Activated CD4-positive, alpha-beta T cell treated with anti-CD3 and anti-CD28 coated beads, Interleukin-2, Interleukin-4, amounts not matched to agents 100 ng/mL and 50 ng/mL, durations not matched to agents 16 hours and 8 hours (primary cell): ENCODE results near the gene TEX48.

Experiments
- DNase-seq: peaks from one replicate; pipeline ENCODE4 v3.0.0-alpha.2; 2020; ENCODE audit warnings: low spot score

Gene TEX48

DNA sequence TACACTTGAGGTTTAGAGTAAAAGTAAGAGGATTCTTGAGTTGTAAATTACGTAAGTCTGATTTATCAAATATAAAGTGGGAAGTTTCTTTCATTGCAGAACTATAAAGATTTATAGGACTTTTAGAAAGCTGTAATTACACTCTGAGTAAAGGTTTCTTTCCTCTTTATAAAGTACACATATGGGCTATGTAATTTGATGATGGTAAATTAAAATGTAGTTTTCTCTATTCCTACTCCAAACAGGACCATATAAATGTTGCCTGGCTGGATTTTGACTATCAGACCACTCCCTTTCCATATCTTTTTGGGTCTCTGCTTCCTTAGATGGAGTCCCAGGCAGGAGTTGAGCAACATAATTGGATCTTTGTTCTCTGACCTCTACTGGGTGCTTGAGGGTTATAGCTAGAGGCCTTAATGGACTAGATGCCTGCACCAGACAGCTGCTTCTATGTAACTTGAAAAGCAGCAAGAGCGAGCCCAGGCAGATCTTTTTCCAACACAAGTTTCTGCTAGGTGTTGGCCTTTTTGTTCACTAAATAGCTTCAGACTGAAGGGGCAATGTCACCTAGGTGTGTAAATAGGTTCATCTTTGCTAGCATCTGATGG lies 11.4 kb upstream of the TEX48 start:
- no peak for DNase-seq

DNA sequence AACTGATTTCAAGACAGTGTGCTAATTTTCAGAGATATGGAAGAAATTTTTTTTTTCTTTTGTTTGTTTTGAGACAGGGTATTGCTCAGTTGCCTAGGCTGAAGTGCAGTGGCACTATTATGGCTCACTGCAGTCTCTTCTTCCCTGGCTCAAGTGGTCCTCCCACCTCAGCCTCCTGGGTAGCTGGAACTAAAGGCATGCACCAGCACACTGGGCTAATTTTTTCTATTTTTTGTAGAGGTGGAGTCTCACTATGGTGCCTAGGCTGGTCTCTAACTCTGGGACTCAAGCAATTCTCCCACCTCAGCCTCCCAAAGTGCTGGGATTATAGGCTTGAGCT lies 9.9 kb upstream of the TEX48 start:
- DNase-seq, result no peak

DNA sequence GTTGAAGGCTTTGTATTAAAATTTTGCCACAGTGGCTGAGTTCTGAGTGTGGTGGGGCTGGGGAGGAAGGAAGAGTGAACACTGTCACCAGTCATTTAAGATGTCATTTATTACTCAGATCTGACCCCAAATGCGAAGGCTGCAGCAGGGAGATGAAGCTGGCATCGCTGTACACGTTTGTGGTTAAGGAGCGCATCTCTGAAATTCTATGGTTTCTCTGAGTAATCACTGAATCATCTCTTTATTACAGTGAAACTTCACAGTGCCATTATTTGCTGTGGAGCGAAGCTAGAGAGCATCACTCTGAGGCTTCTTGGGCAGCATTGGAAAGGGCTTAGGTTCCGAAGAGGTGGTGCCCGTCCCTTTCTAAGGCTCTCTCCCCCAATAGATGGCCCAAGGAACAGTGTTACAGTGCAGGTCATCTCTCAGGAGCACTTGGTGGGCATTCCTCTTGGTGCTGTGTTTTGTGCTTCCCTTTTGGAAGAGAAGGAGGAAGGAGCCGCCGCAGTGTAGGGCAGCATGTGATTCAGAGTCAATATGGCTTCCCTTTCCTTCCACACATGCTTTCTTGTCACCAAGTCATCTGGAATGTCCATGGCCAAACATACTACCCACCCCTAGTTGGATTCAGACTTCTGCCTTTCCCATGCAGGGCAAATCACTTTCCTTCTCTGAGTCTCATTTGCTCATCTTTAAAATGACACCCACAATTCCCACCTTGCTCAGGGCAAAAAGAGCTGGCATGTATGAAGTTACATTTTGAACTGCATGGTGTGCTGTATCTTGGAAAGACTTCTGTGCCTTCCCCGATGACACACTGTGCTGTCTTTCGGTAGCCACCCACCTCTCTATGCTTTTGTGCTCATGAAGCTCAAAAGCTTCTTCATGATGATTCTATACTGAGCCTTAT lies 9.3 kb upstream of the TEX48 start:
- DNase-seq, result peak; percentile 97

DNA sequence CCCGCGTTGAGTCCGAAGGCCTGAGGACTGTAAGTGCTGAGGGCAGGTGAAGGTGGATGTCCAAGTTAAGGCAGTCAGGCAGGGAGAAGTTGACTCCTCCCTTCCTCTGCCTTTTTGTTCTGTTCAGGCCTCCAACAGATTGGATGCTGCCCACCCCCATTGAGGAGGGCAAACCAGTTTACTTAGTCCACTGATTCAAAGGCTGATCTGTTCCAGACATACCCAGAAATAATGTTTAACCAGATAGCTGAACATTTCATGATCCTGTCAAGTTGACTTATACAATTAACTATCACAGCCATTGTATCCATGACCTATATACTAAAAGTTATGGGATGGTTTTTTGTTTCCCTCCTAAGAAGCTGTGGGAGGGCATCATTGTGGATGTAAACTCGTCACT lies 8.3 kb upstream of the TEX48 start:
- DNase-seq, result no peak

DNA sequence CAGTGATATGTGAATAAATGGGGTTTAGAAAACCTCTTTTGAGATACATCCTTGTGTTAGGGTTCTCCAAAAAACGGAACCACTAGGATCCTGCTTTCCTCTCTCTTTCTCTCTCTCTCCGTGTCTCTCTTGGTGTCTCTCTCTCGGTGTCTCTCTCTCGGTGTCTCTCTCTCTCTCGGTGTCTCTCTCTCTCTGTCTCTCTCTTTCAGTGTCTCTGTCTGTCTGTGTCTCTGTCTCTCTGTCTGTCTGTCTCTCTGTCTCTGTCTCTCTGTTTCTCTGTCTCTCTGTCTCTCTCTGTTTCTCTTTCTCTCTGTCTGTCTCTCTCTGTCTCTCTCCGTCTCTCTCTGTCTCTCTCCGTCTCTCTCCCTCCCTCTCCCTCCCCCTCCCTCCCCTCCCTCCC lies 7.8 kb upstream of the TEX48 start:
- DNase-seq, result no peak

DNA sequence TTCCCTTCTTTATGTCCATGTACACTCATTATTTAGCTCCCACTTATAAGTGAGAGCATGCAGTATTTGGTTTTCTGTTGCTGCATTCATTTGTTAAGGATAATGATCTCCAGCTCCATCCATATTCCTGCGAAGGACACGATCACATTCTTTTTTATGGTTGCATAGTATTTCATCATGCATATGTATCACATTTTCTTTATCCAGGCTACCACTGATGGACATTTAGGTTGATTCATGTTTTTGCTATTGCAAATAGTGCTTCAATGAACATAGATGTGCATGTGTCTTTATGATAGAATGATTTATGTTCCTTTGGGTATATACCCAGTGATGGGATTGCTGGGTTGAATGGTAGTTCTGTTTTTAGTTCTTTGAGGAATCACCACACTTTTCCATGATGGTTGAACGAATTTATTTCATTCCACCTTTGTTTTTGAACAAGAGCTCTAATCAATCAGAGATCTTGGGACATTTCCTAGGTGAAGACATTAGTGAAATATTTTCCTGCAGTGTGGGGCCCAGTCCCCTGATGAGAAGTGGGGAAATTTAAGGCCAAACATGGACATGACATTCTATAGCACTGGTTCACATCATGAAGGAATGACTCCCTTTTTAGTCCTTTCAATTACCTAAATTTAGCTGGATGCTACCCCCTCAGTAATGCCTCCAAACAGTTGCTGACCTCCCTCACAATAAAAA lies 7.1 kb upstream of the TEX48 start:
- DNase-seq, result no peak

DNA sequence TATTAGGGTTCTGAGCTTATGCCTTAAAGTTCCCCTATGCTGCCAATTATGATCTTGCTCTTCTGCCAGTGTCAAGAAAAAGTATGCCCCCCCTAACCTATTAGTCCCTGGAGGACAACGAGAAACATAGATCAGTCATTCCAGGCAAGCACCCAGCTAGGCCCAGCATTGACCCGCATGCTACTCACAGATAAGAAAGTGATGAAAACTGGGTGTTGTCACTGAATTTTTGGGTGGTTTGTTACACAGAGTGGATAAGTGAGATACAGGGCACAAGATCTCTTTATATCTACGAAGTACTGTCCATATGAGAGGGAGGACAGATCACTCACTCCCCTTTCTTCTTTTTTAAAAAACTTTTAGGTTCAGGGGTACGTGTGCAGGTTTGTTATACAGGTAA lies 6.4 kb upstream of the TEX48 start:
- DNase-seq, result no peak

DNA sequence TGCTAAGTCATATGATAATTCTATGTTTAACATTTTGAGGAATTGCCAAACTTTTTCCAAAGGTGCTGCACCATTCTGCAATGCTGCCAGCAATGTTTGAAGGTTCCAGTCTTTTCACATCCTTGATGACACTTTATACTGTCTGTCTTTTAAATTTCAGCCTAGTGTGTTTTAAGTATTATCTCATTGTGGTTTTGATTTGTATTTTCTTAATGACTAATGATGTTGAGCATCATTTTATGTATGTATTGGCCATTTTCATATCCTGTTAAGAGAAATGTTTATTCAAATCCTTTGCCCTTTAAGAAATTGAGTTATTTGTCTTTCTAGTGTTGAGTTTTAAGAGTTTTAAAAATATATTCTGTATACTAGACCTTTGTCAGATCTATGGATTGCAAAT lies 5.0 kb upstream of the TEX48 start:
- no peak for DNase-seq

DNA sequence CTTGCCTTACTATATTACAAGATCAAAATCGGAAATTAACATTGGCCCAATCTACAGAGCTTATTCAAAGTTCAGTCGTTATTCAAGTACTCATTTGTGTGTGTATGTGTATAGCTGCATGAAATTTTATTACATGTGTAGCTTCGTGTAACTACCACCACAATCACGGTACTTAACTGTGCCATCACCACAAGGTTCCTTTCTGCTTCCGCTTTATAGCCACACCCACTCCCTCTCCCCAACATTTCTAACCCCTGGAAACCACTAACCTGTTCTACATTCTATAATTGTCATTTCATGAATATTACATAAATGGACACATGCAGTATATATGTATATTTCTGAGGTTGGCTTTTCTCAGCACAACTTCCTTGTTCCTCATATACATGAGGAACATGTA lies 4.0 kb upstream of the TEX48 start:
- no peak for DNase-seq

DNA sequence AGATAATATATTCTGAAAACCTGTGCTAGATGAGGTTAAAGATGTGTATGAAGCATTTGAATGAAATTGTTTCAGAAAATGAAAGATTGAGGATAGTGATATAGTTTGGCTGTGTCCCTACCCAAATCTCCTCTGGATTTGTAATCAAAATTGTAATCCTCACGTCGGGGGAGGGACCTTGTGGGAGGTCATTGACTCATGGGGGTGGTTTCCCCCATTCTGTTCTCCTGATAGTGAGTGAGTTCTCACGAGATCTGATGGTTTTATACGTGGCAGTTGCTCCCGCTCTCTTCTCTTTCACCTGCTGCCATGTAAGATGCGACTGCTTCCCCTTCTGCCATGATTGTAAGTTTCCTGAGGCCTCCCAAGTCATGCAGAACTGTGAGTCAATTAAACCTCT lies 2.0 kb upstream of the TEX48 start:
- no peak for DNase-seq

DNA sequence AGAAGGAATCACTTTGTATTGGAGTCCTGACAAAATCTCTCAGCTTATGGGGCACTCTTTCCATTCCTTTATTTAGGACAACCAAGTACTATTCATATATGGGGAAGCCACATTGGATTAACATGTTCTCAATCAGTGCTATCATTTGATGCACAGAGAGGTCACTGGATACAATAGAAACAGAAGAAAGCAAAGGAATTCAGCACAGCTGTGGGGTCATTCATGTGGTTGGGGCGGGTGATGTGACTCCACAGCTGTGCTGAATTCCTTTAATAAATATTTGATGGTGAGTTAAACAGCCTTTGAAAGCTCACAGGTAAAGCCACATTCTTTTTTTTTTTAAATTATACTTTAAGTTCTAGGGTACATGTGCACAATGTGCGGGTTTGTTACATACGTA lies 854 bp upstream of the TEX48 start:
- DNase-seq, result no peak

DNA sequence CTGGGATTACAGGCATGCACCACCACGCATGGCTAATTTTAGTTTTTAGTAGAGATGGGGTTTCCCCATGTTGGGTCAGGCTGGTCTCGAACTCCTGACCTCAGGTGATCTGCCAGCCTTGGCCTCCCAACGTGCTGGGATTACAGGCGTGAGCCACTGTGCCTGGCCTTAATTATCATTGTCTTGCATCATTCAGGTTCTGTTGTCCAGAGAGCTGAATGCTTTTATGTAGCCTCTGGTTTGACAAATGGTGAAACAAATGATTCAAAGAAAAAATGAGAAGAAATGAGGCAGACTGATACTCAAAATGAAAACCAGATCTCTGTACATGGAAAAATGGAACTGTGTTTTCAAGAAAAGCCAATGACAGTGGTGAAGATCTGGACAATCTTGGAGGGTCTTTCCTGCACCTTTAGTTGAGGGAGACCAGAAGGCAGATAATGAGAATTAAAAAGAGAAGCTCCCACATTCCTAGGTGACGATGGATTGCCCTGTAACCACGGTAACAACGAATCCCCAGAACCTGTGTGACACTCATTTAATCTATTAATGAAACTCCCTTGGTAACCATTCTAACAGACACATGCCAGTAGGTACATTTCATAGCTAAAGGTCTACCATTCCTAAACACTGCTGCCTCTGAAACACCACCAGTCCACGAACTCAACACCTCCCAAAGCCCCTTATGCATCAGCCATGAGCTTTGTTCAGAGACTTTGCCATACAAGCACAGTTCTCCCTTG lies 1.6 kb downstream of the TEX48 start:
- no peak for DNase-seq

DNA sequence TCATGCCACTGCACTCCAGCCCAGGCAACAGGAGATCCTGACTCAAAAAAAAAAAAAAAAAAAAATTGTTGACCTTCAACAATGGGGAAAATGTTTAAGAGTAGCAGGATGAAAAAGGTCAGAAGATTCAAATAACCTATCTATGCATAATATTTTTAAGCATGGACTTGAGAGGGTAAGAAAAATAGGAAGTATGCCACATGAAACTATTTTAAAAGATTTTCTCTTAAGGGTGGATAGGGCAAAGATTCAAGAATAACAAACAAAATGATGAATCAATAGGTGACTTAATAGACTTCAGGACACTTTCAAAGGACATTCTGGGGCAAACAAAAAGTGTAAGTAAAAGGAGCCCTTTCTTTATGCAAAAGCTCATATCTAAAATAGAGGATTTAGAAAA lies 3.2 kb downstream of the TEX48 start:
- no peak for DNase-seq

DNA sequence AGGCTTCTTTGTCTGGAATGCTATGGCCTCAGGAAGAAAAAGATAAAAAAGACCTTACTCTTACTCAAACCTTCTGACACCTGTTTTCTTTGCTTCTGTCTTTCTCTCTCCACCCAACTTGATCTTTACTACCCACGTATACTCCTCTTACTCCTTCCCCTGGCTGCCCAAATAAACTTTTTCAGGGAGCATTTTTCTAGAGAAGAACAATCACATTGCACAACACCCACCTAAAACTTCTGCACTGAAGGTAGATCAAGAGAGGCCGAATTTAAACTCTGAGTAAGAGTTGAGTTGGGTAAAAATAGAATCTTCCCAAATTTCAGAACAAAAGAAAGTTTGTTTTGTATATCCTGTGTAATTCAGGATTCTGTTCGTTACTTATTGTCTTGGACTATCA lies 3.9 kb downstream of the TEX48 start:
- no peak for DNase-seq

DNA sequence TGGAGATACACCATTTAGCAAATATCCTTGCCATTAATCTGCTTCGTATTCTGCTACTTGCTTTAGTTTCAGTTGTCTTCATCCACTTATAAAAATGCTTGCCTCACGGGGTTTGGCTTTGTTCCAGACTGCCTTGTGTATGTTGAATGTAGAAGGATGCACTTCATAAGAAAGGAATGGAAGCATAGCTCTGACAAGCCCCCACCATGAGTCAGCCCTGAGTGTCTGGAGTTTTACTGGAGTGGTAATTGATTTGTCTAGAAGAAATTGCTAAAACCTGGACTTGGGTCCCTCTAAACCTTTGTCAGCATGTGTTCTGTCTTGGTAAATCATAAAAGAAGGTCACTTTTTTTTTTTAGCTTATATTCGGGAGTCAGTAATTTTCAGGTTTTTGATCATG lies 4.6 kb downstream of the TEX48 start:
- DNase-seq, result no peak

DNA sequence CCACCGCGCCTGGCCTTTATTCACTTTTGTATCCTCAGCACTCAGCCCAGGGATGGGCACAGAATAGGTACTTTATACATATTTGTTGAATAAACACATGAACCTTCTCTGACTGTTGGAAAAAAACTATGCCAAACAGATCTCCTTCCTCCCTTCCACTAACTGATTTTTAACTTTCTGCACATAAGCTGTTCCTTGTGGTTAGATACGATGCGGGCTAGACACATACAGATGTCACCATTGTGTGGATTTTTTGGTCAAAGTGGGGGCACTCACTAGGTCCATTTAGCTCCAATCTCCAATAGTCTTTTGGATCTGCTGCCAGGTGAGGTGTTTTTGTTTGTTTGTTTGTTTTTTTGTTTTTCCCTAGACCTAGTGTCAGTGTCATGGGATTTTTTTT lies 5.1 kb downstream of the TEX48 start:
- DNase-seq, result no peak

DNA sequence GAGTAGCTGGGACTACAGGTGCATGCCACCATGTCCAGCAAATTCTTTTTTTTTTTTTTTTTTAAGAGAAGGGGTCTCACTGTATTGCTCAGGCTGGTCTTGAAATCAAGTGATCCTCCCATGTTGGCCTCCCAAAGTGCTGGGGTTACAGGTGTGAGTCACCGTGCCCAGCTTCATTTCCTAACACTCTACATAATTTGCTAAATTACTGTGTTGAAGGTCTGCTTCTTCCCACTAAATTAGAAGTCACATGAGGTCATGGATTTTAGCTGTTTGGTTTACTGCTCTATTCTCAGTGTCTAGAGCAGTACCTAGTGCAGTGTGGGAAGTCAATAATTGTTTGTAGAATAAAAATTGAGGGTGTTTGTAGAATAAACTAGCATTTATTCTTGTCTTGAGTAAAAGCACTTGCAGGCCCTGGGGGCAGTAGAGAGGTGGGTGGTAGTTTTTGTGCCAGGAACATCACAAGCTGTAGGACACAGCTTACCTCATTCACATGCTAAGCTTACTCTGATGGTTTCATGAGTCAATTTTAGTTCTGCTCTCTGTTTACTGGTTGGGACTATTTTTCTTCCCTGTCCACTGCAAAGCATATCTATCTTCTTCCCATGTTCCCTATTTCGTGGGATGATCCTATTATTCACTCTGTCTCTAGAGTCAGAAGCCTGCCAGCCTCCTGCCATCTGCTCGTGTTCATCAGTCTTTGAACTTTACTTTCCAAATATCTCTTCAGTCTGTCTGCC lies 7.0 kb downstream of the TEX48 start:
- DNase-seq, result no peak

DNA sequence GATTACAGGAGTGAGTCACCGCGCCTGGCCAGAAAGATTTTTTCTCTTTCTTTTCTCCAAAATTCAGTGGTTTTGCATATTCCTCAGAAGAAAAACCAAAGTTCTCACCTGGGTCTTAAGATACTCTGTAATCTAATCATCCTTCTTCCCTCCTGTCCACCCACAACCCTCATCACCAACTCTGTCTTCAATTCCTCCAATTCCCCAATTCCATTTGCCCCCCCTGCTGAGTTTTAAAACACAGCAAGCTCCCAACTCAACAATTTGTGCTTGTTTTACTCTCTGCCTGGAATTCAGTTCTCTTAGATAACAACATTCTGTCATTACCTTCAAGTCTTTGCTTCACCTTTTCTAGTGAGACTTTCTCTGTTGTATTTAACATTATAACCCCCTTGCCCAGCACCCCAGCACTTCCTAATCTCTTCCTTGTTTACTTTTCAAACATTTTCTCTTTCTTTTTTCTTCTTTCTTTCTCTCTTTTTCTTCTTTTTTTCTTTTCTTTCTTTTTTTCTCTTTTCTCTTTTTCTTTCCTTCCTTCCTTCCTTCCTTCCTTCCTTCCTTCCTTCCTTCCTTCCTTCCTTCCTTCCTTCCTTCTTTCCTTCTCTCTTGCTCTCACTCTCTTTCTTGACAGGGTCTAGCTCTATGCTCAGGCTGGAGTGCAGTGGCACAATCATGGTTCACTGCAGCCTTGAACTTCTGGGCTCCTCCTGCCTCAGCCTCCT lies 7.8 kb downstream of the TEX48 start:
- DNase-seq, result no peak

DNA sequence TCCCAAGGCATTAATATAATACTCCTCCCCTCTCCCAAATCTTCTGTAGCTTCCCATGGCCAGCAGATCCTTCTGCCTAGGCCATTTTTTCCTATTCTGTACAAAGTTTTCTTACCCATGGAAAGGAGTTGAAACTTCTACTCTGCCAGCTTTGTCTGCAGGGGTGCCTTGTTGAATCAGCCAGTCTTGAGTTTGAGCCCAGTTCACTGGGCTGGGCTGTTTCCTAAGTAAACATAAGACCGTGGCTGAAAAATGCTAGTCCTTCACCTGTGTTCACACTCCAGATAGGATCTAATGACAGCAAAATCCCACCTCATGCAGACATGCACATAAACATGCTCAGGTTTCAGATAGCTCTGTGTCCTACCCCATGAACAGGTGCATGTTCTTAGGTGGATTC lies 10.4 kb downstream of the TEX48 start:
- no peak for DNase-seq

DNA sequence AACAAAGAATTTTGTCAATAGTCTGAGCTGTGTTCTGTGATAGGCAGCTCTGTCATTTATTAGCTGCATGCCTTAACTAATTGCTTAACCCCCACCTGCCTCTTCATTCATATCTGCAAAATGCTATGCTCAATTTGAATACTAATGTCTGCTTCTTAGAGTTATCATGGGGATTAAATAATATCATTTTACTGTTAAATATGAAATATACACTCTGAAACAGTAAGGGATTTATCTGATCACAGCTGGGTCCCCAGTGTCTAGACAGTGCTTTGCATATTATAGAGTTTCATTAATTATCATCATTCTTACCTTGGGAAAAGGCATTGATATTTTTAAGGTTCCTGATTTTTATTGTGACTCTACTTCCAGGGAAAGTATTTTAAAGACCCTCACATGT lies 12.0 kb downstream of the TEX48 start:
- no peak for DNase-seq

DNA sequence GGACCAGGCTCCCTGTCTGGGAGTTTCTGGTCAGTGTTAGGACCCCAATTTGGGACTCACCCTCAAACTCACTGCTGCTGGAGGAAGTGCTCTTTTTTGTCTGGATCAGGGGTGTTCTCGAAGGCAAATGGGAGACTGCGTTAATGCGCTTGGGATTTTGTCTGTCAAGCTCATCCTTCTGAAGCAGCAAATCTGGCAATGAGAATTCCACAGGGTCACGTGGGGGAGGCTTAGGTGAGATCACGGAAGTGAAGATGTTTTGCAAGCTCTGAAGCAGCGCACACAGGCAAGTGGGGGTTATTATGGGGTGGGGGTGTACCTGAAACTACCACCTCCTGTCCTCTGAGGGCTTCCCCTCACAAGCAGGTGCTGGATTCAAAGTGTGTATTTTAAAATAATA lies 13.8 kb downstream of the TEX48 start:
- no peak for DNase-seq
